ENCODE results near the gene NOS1. TPM values are rescaled to one million over a fixed set of nuclear protein-coding genes. Genes with fewer than 3 reads are reported as not detected.

NOS1 gene
- total RNA-seq, 4 donors from 2014 or later = 6.4 to 39.9 (median 8.9) TPM

DNA sequence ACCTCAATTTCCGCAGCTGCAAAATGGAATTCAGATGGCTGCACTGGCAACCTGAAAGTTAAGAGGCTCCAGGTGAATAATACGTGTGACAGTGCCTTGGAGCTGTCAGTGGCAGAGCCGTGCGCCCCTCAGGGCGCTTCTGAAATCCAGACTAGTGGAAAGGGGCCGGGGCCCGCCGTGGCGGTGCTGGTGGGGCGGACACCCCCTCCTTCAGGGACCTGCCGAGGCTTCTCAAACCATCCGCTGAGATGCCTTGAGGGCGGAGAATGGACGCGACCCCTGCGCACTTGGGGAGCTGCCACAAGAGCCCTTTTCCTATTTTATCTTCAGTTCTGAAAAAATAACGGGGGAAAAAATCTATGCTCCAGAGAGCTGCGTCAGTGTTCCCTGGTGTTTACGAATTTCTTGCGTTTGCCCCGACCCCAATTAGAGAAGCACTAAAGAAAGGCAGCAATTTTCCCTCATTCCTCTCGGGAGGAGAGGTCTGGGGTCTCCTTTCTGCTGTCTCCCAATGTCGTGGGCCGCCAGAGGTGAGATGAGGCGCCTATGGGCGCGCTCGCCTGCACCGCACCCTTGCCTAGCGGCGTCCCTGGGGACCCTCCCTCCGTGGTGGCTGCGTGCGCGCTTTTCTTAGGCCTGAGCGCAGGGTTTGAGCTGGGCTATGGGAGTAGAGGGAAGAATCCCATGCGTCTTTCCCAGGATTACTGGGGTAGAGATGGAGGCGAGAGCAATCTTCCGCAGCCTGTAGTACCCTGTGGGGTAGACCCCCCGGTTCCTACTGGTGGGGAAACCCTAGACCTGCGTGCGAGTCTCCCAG is 2.2 kb downstream of the NOS1 start:
- Histone ChIP-seq H3K4me1 (no peaks in the 10 kb centered on the region), H3K9me3 (no peaks in the 10 kb centered on the region), H3K4me3 (no peak overlapping the region), H3K36me3 (no peaks in the 10 kb centered on the region), H3K27me3 (peaks cover 0 to 5% (median 0%) of the 10 kb centered on the region in 3 donors), H3K27ac (no peak overlapping the region)
- no peak for DNase-seq
- intact Hi-C loops (cut with DNase I; ENCODE audit: low total_unique reads) (no loop called here), in situ Hi-C loops (cut with MboI; ENCODE audit: low sequenced_read_pairs in 4 of 4) (loop anchor here in 2 of 4 donors (25.0 kb wide), 1 partner anchor 478 kb away; no protein-coding TSS in a partner anchor)
- no peak for ATAC-seq
- TF ChIP-seq, protein P1, sequence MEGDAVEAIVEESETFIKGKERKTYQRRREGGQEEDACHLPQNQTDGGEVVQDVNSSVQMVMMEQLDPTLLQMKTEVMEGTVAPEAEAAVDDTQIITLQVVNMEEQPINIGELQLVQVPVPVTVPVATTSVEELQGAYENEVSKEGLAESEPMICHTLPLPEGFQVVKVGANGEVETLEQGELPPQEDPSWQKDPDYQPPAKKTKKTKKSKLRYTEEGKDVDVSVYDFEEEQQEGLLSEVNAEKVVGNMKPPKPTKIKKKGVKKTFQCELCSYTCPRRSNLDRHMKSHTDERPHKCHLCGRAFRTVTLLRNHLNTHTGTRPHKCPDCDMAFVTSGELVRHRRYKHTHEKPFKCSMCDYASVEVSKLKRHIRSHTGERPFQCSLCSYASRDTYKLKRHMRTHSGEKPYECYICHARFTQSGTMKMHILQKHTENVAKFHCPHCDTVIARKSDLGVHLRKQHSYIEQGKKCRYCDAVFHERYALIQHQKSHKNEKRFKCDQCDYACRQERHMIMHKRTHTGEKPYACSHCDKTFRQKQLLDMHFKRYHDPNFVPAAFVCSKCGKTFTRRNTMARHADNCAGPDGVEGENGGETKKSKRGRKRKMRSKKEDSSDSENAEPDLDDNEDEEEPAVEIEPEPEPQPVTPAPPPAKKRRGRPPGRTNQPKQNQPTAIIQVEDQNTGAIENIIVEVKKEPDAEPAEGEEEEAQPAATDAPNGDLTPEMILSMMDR (IDR thresholded peaks at IDR 0.05 in 4 of 5, conservative IDR thresholded peaks at IDR 0.05 in 1 of 5) = no peak
- TF ChIP-seq POLR2A (IDR thresholded peaks at IDR 0.05) = no peak

DNA sequence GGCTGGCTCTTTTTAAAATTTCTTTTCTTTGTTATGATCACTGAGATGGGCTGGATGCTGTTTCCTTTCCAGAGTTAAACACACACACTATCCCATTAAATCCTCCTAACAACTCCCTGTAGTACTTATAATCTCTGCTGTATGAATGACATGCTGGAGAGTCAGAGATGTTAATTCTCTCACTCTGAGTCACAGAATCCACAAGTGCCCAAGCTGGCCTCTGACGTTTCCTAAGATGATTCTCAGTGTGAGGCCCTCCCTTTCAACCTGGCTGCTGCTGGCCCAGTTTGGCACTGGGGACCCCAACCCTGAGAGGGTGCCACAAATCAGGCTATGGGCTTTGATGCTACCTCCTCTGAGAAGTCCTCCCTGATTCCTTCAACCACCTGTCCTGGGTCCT is 5.4 kb downstream of the NOS1 start:
- in situ Hi-C loops (cut with MboI; ENCODE audit: low sequenced_read_pairs in 4 of 4) = loop anchor here in 2 of 4 donors (25.0 kb wide), 1 partner anchor 481 kb away; no protein-coding TSS in a partner anchor
- ATAC-seq = no peak
- H3K27me3 ChIP-seq = peaks cover 0 to 5% (median 0%) of the 10 kb centered on the region in 3 donors

DNA sequence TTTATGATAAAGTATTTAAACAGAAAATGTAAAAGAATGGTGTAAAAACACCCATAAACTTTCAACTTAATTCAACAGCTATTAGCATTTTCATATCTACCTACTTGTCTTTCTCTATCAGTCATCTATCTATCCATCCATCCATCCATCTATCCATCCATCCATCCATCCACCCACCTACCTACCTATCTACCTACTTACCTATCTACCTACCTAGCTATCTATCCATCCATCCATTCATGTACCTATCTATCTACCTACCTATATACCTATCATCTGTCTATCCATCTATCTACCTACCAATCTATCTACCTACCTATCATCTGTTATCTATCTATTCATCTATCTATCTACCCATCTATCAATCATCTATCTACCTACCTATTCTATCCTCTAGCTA is 8.5 kb downstream of the NOS1 start:
- Histone ChIP-seq H3K27ac (no peak overlapping the region), H3K4me1 (no peaks in the 10 kb centered on the region), H3K36me3 (no peaks in the 10 kb centered on the region), H3K4me3 (no peak overlapping the region), H3K27me3 (no peaks in the 10 kb centered on the region), H3K9me3 (no peaks in the 10 kb centered on the region)
- no peak for TF ChIP-seq POLR2A (IDR thresholded peaks at IDR 0.05)
- TF ChIP-seq, protein P1 (IDR thresholded peaks at IDR 0.05 in 4 of 5, conservative IDR thresholded peaks at IDR 0.05 in 1 of 5) = no peak
- ATAC-seq = no peak
- DNase-seq = no peak
- intact Hi-C loops (cut with DNase I; ENCODE audit: low total_unique reads) (no loop called here), in situ Hi-C loops (cut with MboI; ENCODE audit: low sequenced_read_pairs in 4 of 4) (loop anchor here in 2 of 4 donors (25.0 kb wide), 1 partner anchor 484 kb away; no protein-coding TSS in a partner anchor)

More for the DNA sequence above, 5.4 kb downstream of the NOS1 start:
- H3K36me3 ChIP-seq = no peaks in the 10 kb centered on the region
- DNase-seq = no peak
- no peak for TF ChIP-seq POLR2A (IDR thresholded peaks at IDR 0.05)
- TF ChIP-seq, protein P1 (IDR thresholded peaks at IDR 0.05 in 4 of 5, conservative IDR thresholded peaks at IDR 0.05 in 1 of 5) = no peak
- no peaks in the 10 kb centered on the region for H3K4me1 ChIP-seq
- intact Hi-C loops (cut with DNase I; ENCODE audit: low total_unique reads) = no loop called here
- H3K27ac ChIP-seq = no peak overlapping the region
- no peak overlapping the region for H3K4me3 ChIP-seq
- no peaks in the 10 kb centered on the region for H3K9me3 ChIP-seq

DNA sequence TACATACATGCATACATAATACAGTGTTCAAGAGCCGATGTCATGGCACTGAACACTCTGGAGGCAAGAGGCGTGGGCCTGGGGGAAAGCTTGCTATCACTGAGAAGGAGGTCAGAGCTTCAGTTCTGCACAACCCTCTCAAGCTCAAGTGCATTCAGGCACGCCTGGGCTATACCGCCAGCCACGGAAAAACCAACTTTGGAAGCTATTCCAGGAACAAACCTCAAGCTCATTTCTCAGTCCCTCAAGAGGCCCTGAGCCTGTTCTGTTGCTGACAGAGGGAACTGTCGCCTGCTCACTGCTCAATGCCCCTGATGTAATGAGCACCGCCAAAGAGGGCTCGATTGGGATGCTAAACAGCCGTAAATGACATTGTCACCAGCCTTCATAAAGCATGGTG is 9.2 kb downstream of the NOS1 start:
- in situ Hi-C loops (cut with MboI; ENCODE audit: low sequenced_read_pairs in 4 of 4) = loop anchor here in 2 of 4 donors (25.0 kb wide), 1 partner anchor 485 kb away; no protein-coding TSS in a partner anchor

More for the DNA sequence above, 9.2 kb downstream of the NOS1 start:
- Histone ChIP-seq H3K27ac (no peak overlapping the region), H3K27me3 (no peaks in the 10 kb centered on the region), H3K9me3 (no peaks in the 10 kb centered on the region), H3K4me3 (no peak overlapping the region), H3K36me3 (no peaks in the 10 kb centered on the region), H3K4me1 (no peaks in the 10 kb centered on the region)
- no peak for DNase-seq
- intact Hi-C loops (cut with DNase I; ENCODE audit: low total_unique reads) = no loop called here
- TF ChIP-seq, protein P1 (IDR thresholded peaks at IDR 0.05 in 4 of 5, conservative IDR thresholded peaks at IDR 0.05 in 1 of 5) = no peak
- TF ChIP-seq POLR2A (IDR thresholded peaks at IDR 0.05) = no peak
- no peak for ATAC-seq
